IMR-90 (cell line): ENCODE results near the gene KLHL29. TPM values are rescaled to one million over a fixed set of nuclear protein-coding genes. Genes with fewer than 3 reads are reported as not detected.

ENCODE experiments used
- ATAC-seq: fragments of 200-7000 bp; cut with Tn5 transposase; 2 replicates; pipeline ENCODE4 v1.9.1; 2020; ENCODE audit warnings: low read depth, mild to moderate bottlenecking, moderate library complexity
- BruUV-seq: library from RNA; stranded (reverse); fragments of 400-500 nt; replicated peaks from 2 replicates; lab custom pipeline; 2021; lab: Mats Ljungman, UMichigan
- CTCF ChIA-PET: fragments of 300-600 bp; formaldehyde crosslinking; extraction: SDS; loops from one replicate; lab custom pipeline; 2021; ENCODE audit warnings: antibody characterized with exemption; lab: Yijun Ruan, JAX
- POLR2A ChIA-PET: fragments of 300-600 bp; sonication (Branson Sonifier 250); formaldehyde crosslinking; loops from one replicate; lab custom pipeline; 2022; ENCODE audit warnings: antibody characterized with exemption; ENCODE audit not compliant: unreplicated experiment; lab: Charles Lee
- DNase-seq: peaks from one replicate; pipeline ENCODE4 v3.0.0; 2013
- H2AFZ ChIP-seq: replicated peaks from 2 replicates; pipeline ENCODE3; 2013; ENCODE audit warnings: low read length, mild to moderate bottlenecking; ENCODE audit not compliant: poor library complexity
- H2AK5ac ChIP-seq: 2 replicates; pipeline ENCODE4 v1.6.1; 2013; ENCODE audit warnings: low read depth, low read length, inconsistent platforms
- H2AK9ac ChIP-seq: replicated peaks from 2 replicates; pipeline ENCODE3; 2013; ENCODE audit warnings: mild to moderate bottlenecking, low read depth, low read length, moderate library complexity; ENCODE audit not compliant: poor library complexity
- H2BK120ac ChIP-seq: 2 replicates; pipeline ENCODE4 v1.6.1; 2013; ENCODE audit warnings: low read depth, low read length, inconsistent platforms
- H2BK15ac ChIP-seq: 3 replicates; pipeline ENCODE4 v1.6.1; 2013; ENCODE audit warnings: low read depth, low read length, inconsistent platforms
- H2BK20ac ChIP-seq: 2 replicates; pipeline ENCODE4 v1.6.1; 2013; ENCODE audit warnings: low read depth, mild to moderate bottlenecking, inconsistent platforms, low read length, moderate library complexity
- H2BK5ac ChIP-seq: 2 replicates; pipeline ENCODE4 v1.6.1; 2013; ENCODE audit warnings: mild to moderate bottlenecking, low read depth, low read length, inconsistent platforms; ENCODE audit not compliant: poor library complexity, severe bottlenecking
- H3K14ac ChIP-seq: replicated peaks from 2 replicates; pipeline ENCODE4 v1.6.1; 2013; ENCODE audit warnings: low read depth, low read length, inconsistent platforms
- H3K18ac ChIP-seq: 2 replicates; pipeline ENCODE4 v1.6.1; 2013; ENCODE audit warnings: low read depth, low read length, control low read depth
- H3K23ac ChIP-seq: 2 replicates; pipeline ENCODE4 v1.6.1; 2013; ENCODE audit warnings: low read depth, low read length, inconsistent platforms
- H3K27ac ChIP-seq: 2 replicates; pipeline ENCODE4 v1.5.1; 2013; ENCODE audit warnings: mild to moderate bottlenecking, control low read depth, low read length; ENCODE audit not compliant: insufficient read depth
- H3K27me3 ChIP-seq: 2 replicates; pipeline ENCODE4 v1.6.1; 2013; ENCODE audit warnings: low read length; ENCODE audit not compliant: control insufficient read depth, insufficient read depth
- H3K36me3 ChIP-seq: 2 replicates; pipeline ENCODE4 v1.6.1; 2013; ENCODE audit warnings: low read length, mixed read lengths; ENCODE audit not compliant: control insufficient read depth, insufficient read depth
- H3K4ac ChIP-seq: 2 replicates; pipeline ENCODE4 v1.6.1; 2013; ENCODE audit warnings: low read depth, low read length, inconsistent platforms
- H3K4me1 ChIP-seq: 2 replicates; pipeline ENCODE4 v1.6.1; 2013; ENCODE audit warnings: low read length, mixed read lengths; ENCODE audit not compliant: control insufficient read depth, insufficient read depth
- H3K4me2 ChIP-seq: 2 replicates; pipeline ENCODE4 v1.6.1; 2013; ENCODE audit warnings: low read depth, mild to moderate bottlenecking, control low read depth, low read length, moderate library complexity
- H3K4me3 ChIP-seq: 2 replicates; pipeline ENCODE4 v1.5.1; 2013; ENCODE audit warnings: low read depth, mild to moderate bottlenecking, control low read depth, low read length, moderate library complexity; ENCODE audit not compliant: insufficient read depth
- H3K56ac ChIP-seq: 2 replicates; pipeline ENCODE4 v1.6.1; 2013; ENCODE audit warnings: low read length, inconsistent platforms; ENCODE audit not compliant: insufficient read depth; ENCODE audit errors: extremely low read depth
- H3K79me1 ChIP-seq, 2 experiments: 2 replicates each; pipeline ENCODE4 v1.6.1; 2013; ENCODE audit warnings: low read length in 2 of 2, inconsistent platforms in 1 of 2, low read depth in 1 of 2
- H3K9ac ChIP-seq: 2 replicates; pipeline ENCODE4 v1.6.1; 2013; ENCODE audit warnings: low read depth, low read length, control low read depth
- H3K9me1 ChIP-seq: 2 replicates; pipeline ENCODE4 v1.6.1; 2013; ENCODE audit warnings: low read length, inconsistent platforms; ENCODE audit not compliant: insufficient read depth
- H3K9me3 ChIP-seq: 2 replicates; pipeline ENCODE4 v1.6.1; 2013; ENCODE audit warnings: low read length; ENCODE audit not compliant: control insufficient read depth, insufficient read depth
- H4K20me1 ChIP-seq: 2 replicates; pipeline ENCODE4 v1.6.1; 2013; ENCODE audit warnings: low read length, inconsistent platforms; ENCODE audit not compliant: insufficient read depth
- H4K5ac ChIP-seq: 2 replicates; pipeline ENCODE4 v1.6.1; 2013; ENCODE audit warnings: mild to moderate bottlenecking, low read depth, low read length, control low read depth
- H4K8ac ChIP-seq, 2 experiments: 2 replicates each; pipeline ENCODE4 v1.6.1; 2013; ENCODE audit warnings: low read depth in 2 of 2, low read length in 2 of 2, control low read depth in 1 of 2, inconsistent platforms in 1 of 2
- H4K91ac ChIP-seq: 2 replicates; pipeline ENCODE4 v1.6.1; 2013; ENCODE audit warnings: low read depth, low read length, inconsistent platforms; ENCODE audit not compliant: insufficient read depth
- CHD1 ChIP-seq: IDR thresholded peaks from 2 replicates; pipeline ENCODE4 v1.6.1; 2012; ENCODE audit warnings: low read depth, low read length, improper control_type of control experiment
- RCOR1 ChIP-seq: IDR thresholded peaks from 2 replicates; pipeline ENCODE4 v1.6.1; 2012; ENCODE audit warnings: mild to moderate bottlenecking, low read length, improper control_type of control experiment; ENCODE audit not compliant: insufficient replicate concordance
- RFX5 ChIP-seq: IDR thresholded peaks from 2 replicates; pipeline ENCODE4 v1.8.0; 2012; ENCODE audit warnings: low read depth, mild to moderate bottlenecking, low read length, moderate library complexity
- WGBS, 2 experiments: methylation state at CpG; one replicate each; pipeline versions ENCODE4 v1.1.5 to v1.1.7; 2013; ENCODE audit warnings: missing lambda C conversion rate in 2 of 2; ENCODE audit not compliant: insufficient read length in 1 of 2; ENCODE audit errors: extremely low coverage in 2 of 2; 5-methylcytosine and 5-hydroxymethylcytosine counted together
- dilution Hi-C: fragments of 300-500 bp; cut with HindIII; formaldehyde crosslinking; loops from one replicate; pipeline ENCODE4 v1.14.3; 2018; ENCODE audit warnings: low sequenced_read_pairs; ENCODE audit not compliant: unreplicated experiment
- in situ Hi-C: fragments of 300-500 bp; cut with MboI; formaldehyde crosslinking; loops from 3 replicates; pipeline ENCODE4 v1.14.3; 2019; ENCODE audit warnings: low sequenced_read_pairs, inconsistent platforms, mixed read lengths
- intact Hi-C: fragments of 100-400 bp; cut with micrococcal nuclease; formaldehyde crosslinking; loops from 2 replicates; pipeline ENCODE4 v1.10.0; 2022
- polyA plus RNA-seq, 3 experiments: library from polyadenylated mRNA; depleted of rRNA; stranded (reverse); fragments of >200 nt; gene quantifications; 2 replicates each; pipeline ENCODE4 v1.2.3, GENCODE V29; 2012; ENCODE audit warnings: low replicate concordance in 1 of 3
- total RNA-seq: library from RNA; depleted of rRNA; stranded (reverse); fragments of >200 nt; gene quantifications from 2 replicates; pipeline ENCODE4 v1.2.3, GENCODE V29; 2012

KLHL29 gene
- total and polyA plus RNA-seq, 2 of the 4 experiments (the other 2 are of a cell fraction) = 2.0 to 8.0 TPM

DNA sequence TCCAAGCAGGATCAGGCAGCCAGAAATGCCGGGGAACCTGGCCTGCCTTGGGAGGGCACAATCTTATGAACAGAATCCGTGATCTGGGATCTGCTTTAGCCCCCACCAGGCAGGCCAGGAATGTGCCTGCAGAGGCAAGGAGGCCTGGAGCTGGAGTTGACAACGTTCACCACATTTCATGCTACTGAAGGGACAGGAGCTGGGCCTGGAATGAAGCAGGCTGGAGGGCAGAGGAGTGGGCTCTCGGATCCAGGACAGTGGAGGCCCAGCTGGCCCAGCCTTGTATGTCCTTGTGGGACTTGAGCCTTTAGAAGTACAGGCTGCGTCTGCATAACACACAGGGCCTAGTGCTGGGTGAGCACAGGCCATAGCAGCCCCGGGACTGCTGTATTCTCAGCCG, 91.8 kb downstream of the KLHL29 start:
- no peak overlapping the region for H3K14ac ChIP-seq
- no TSS peak for BruUV-seq

More for the DNA sequence above, 91.8 kb downstream of the KLHL29 start:
- intact Hi-C loops (no loop called here), dilution Hi-C loops (no loop called here), in situ Hi-C loops (no loop called here)
- H3K56ac ChIP-seq = no peak overlapping the region
- H3K27ac ChIP-seq = no peak overlapping the region
- H3K23ac ChIP-seq = no peak overlapping the region
- 87% methylated on average over 3 of the region's 7 CpGs; no CpG with 5 or more reads in 1 of the 2 experiments for WGBS, 2 experiments
- peak overlapping the region; percentile 18; the same call in 1 of the 2 replicates for H4K91ac ChIP-seq
- 0 out of 2 replicates have a peak overlapping the region, but pooled peaks have one; percentile 13 for H2BK20ac ChIP-seq
- POLR2A ChIA-PET = no interaction called here
- CTCF ChIA-PET = no interaction called here
- no peak overlapping the region for H3K4me2 ChIP-seq
- H3K4ac ChIP-seq = no peak overlapping the region; the same call in 1 of the 2 replicates
- no peak overlapping the region for H2BK5ac ChIP-seq
- no peaks in the 10 kb centered on the region for H3K27me3 ChIP-seq
- H4K20me1 ChIP-seq = no peaks in the 10 kb centered on the region
- H3K9me3 ChIP-seq = no peaks in the 10 kb centered on the region
- no peak for TF ChIP-seq CHD1
- no peak for TF ChIP-seq RCOR1
- TF ChIP-seq RFX5 = no peak
- H3K9ac ChIP-seq = peak overlapping the region; percentile 1; the same call in 1 of the 2 replicates
- H2AK5ac ChIP-seq = no peak overlapping the region
- H2BK120ac ChIP-seq = no peak overlapping the region
- H2BK15ac ChIP-seq = no peak overlapping the region
- peaks cover 11% of the 10 kb centered on the region for H3K9me1 ChIP-seq
- DNase-seq = no peak
- H3K4me1 ChIP-seq = peaks cover 15% of the 10 kb centered on the region
- peak; percentile 3; the same call in 1 of the 2 replicates for ATAC-seq
- H2AK9ac ChIP-seq = no peak overlapping the region
- no peak overlapping the region for H2AFZ ChIP-seq
- H3K36me3 ChIP-seq = 0 out of 2 replicates have a peak, but pooled peaks cover 2% of the 10 kb centered on the region
- peak overlapping the region; percentile 17; the same call in 1 of the 2 replicates for H4K5ac ChIP-seq
- no peak overlapping the region for H3K4me3 ChIP-seq
- H4K8ac ChIP-seq = no peak overlapping the region
- H3K79me1 ChIP-seq = peaks cover 0 to 3% of the 10 kb centered on the region in 2 experiments; a peak in 3 of 4 replicates
- no peak overlapping the region for H3K18ac ChIP-seq
